ENCODE measurements around the gene DPAGT1.
"Not testable (repeated sequence)": the region's sequence is repeated elsewhere in the genome, so short reads cannot be mapped to it uniquely, and the experiment has no call there.

GRCh38 chr11:119139276-119139675 is 37.6 kb upstream of the DPAGT1 start:
- TF ChIP-seq CTCF (IDR thresholded peaks at IDR 0.05; ENCODE audit: borderline replicate concordance, extremely low read depth, low read length, poor library complexity, severe bottlenecking); EZH2 (IDR thresholded peaks at IDR 0.05; ENCODE audit: borderline replicate concordance, low read depth, low read length, severe bottlenecking): not testable (repeated sequence)

Data from DND-41 (cell line).